ENCODE results near the gene JOSD2.

DNA sequence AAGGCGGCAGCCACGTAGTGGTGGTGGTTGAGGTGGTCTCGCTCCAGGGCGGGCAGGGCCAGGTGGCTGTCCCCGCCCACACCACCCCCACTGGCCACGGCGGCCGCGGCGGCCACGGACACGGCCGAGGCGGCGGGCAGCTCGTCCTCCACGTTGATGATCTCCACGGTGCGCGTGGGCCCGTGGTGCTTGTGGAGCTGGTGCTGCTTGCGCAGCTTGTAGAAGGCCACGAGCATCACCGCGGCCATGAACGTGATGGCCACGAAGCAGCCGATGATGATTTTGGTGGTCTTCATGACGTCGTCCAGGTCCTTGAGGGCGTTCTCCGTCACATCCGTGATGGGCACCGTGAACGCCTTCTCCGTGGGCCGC lies 6.7 kb upstream of the JOSD2 start:
- TF ChIP-seq, protein P1, sequence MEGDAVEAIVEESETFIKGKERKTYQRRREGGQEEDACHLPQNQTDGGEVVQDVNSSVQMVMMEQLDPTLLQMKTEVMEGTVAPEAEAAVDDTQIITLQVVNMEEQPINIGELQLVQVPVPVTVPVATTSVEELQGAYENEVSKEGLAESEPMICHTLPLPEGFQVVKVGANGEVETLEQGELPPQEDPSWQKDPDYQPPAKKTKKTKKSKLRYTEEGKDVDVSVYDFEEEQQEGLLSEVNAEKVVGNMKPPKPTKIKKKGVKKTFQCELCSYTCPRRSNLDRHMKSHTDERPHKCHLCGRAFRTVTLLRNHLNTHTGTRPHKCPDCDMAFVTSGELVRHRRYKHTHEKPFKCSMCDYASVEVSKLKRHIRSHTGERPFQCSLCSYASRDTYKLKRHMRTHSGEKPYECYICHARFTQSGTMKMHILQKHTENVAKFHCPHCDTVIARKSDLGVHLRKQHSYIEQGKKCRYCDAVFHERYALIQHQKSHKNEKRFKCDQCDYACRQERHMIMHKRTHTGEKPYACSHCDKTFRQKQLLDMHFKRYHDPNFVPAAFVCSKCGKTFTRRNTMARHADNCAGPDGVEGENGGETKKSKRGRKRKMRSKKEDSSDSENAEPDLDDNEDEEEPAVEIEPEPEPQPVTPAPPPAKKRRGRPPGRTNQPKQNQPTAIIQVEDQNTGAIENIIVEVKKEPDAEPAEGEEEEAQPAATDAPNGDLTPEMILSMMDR (conservative IDR thresholded peaks at IDR 0.05; ENCODE audit: low read depth, low read length) = no peak
- TF ChIP-seq EZH2phosphoT487 (IDR thresholded peaks at IDR 0.05; ENCODE audit: borderline replicate concordance, low read length) = no peak
